Measurements from ENCODE around the gene PTBP1. TPM values are rescaled to one million over a fixed set of nuclear protein-coding genes. Genes with fewer than 3 reads are reported as not detected.

PTBP1 gene
- total and polyA plus RNA-seq, 2 donors (not counting 3 experiments of a cell fraction or from before 2014, with no cell fraction given), result 382 to 623 TPM

DNA sequence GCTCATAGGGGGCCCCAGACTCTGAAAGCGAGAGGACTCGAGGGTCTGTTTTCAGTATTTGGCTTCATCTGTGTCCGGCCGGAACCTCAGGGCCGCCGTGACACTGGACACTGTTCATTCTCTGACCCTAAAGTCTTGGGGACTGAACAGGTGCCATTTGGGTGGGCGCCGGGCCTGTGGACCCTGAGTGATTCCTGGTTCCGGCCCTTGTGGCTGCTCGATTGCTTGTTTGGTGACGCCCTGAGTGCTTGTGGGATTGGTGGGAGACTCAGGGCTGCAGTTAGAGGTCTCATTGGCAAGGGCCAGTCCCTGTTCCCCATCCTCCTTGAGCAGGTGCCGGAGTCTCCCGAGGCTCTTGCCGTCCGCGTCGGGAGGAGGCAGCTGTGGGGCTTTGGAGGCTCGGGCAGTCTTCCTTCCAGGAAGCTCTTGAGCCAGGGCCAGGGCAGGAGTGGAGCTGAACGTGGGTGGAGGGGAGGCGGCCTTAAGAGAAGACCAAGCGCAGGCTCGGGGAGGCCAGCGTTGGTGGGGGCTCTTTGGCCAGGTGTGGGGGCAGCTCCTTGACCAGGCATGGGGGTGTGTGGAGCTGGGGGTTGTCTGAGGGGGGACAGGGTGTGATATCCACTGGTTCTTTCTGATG lies 4.7 kb downstream of the PTBP1 start:
- intact Hi-C loops (cut with micrococcal nuclease) (loop anchor here (1.0 kb wide), 2 partner anchors 20 to 32 kb away; no protein-coding TSS in a partner anchor), dilution Hi-C loops (cut with MboI; ENCODE audit: extremely low pct_ligation_motif_present, low sequenced_read_pairs) (no loop called here)
- Histone ChIP-seq H2AFZ (ENCODE audit: low read depth, low read length) (no peak overlapping the region), H3K4me3 (replicated peaks in 1 of 3; ENCODE audit: insufficient read depth in 1 of 3, low read depth in 1 of 3, low read length in 3 of 3) (peak overlapping the region in 2 of 3 experiments; percentile 12 to 28), H3K36me3 (ENCODE audit: control insufficient read depth in 2 of 2, extremely low read depth in 1 of 2, insufficient read depth in 2 of 2, low read length in 2 of 2) (peaks cover 50 to 53% of the 10 kb centered on the region in 2 experiments), H4K20me1 (replicated peaks; ENCODE audit: control insufficient read depth, extremely low read depth, insufficient read depth, low read length) (no peaks in the 10 kb centered on the region), H3K9me3 (replicated peaks; ENCODE audit: control insufficient read depth, insufficient read depth, low read length) (no peaks in the 10 kb centered on the region), H3K27me3 (ENCODE audit: control insufficient read depth in 2 of 2, insufficient read depth in 2 of 2, low read length in 2 of 2) (no peaks in the 10 kb centered on the region), H3K79me2 (ENCODE audit: control insufficient read depth, insufficient read depth, low read length) (peaks cover 92% of the 10 kb centered on the region), H3K9me1 (replicated peaks; ENCODE audit: control insufficient read depth, extremely low read depth, insufficient read depth, low read length) (no peaks in the 10 kb centered on the region), H3K9ac (replicated peaks; ENCODE audit: extremely low read depth, insufficient read depth, low read length) (peak overlapping the region; percentile 45), H3K4me2 (ENCODE audit: insufficient read depth, low read length) (peak overlapping the region; percentile 86), H3K4me1 (ENCODE audit: control insufficient read depth, extremely low read depth, insufficient read depth, low read length) (peaks cover 35% of the 10 kb centered on the region), H3K27ac (ENCODE audit: insufficient read depth, low read depth, low read length) (peak overlapping the region; percentile 13)
- ChIA-PET CTCF (interaction anchor here (0.9 to 5.5 kb wide), 5 partner anchors 9 to 55 kb away, joined by 3 to 32 read pairs (median 5); no protein-coding TSS in a partner anchor), POLR2A (interaction anchor here (0.6 to 1.2 kb wide), 4 partner anchors 12 to 47 kb away, joined by 3 to 5 read pairs (median 4); no protein-coding TSS in a partner anchor)
- no TSS peak for BruUV-seq (replicated peaks)
- FAIRE-seq (peak; percentile 66), DNase-seq (ENCODE audit: low read depth, low spot score) (peak; percentile 57)
- TF ChIP-seq MYC (IDR thresholded peaks at IDR 0.05; ENCODE audit: low read depth, low read length), result no peak
- TF ChIP-seq GATA2 (IDR thresholded peaks at IDR 0.05; ENCODE audit: insufficient read depth, insufficient read length, low read depth, low read length), result no peak
- no peak for TF ChIP-seq EZH2 (IDR thresholded peaks at IDR 0.05; ENCODE audit: borderline replicate concordance, low read depth, low read length, severe bottlenecking)
- TF ChIP-seq, protein P1, sequence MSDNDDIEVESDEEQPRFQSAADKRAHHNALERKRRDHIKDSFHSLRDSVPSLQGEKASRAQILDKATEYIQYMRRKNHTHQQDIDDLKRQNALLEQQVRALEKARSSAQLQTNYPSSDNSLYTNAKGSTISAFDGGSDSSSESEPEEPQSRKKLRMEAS (IDR thresholded peaks at IDR 0.05; ENCODE audit: insufficient read depth, insufficient read length), result no peak
- TF ChIP-seq, protein P2, sequence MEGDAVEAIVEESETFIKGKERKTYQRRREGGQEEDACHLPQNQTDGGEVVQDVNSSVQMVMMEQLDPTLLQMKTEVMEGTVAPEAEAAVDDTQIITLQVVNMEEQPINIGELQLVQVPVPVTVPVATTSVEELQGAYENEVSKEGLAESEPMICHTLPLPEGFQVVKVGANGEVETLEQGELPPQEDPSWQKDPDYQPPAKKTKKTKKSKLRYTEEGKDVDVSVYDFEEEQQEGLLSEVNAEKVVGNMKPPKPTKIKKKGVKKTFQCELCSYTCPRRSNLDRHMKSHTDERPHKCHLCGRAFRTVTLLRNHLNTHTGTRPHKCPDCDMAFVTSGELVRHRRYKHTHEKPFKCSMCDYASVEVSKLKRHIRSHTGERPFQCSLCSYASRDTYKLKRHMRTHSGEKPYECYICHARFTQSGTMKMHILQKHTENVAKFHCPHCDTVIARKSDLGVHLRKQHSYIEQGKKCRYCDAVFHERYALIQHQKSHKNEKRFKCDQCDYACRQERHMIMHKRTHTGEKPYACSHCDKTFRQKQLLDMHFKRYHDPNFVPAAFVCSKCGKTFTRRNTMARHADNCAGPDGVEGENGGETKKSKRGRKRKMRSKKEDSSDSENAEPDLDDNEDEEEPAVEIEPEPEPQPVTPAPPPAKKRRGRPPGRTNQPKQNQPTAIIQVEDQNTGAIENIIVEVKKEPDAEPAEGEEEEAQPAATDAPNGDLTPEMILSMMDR (IDR thresholded peaks at IDR 0.05; ENCODE audit: extremely low read depth in 1 of 2, insufficient read depth in 1 of 2, low read depth in 1 of 2, low read length in 2 of 2), result no peak
- no peak for TF ChIP-seq FOS (IDR thresholded peaks at IDR 0.05; ENCODE audit: borderline replicate concordance, insufficient read depth, low read length)
- no peak for TF ChIP-seq POLR2AphosphoS5 (IDR thresholded peaks at IDR 0.05; ENCODE audit: insufficient read depth, low read depth, low read length)
- TF ChIP-seq POLR2A (IDR thresholded peaks at IDR 0.05; ENCODE audit: low read depth, low read length), result no peak
- no peak for TF ChIP-seq JUN (IDR thresholded peaks at IDR 0.05; ENCODE audit: borderline replicate concordance, insufficient read depth, insufficient read length, low read depth)

All from endothelial cell of umbilical vein (primary cell).